HG03045 (cell line): Measurements from ENCODE around the gene SPATS2.
"Not testable (repeated sequence)": the region's sequence is repeated elsewhere in the genome, so short reads cannot be mapped to it uniquely, and the experiment has no call there.

ENCODE experiments used
- ATAC-seq: cut with Tn5 transposase; IDR thresholded peaks from one replicate; pipeline ENCODE4 v1.9.1; 2021; ENCODE audit warnings: mild to moderate bottlenecking, moderate library complexity; ENCODE audit not compliant: unreplicated experiment

SPATS2 gene

DNA sequence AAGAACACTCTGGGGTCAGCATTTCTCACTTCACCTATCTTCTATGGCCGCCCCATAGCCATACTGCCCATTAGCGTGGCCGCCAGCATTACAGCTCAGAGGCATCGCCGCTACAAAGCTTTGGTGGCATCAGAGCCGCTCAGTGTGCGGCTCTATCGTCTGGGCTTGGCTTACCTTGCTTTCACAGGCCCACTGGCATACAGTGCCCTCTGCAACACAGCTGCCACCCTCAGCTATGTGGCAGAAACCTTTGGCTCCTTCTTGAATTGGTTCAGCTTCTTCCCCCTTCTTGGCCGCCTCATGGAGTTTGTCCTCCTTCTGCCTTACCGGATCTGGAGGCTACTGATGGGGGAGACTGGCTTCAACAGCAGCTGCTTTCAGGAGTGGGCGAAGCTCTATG is 18.0 kb upstream of the SPATS2 start:
- ATAC-seq: no peak

DNA sequence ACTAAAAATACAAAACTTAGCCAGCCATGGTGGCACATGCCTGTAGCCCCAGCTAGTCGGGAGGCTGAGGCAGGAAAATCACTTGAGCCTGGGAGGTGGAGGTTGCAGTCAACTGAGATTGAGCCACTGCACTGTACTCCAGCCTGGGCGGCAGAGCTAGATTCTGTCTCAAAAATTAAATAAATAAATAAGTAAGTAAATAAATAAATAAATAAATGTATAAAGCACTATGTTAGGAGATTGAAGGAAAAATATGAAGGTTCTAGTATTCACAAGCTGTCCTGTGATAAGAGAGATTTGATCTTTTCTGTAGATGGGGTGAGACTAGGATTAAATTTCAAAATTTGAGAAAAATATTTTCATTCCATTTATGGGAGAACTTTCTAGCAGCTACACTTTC is 14.9 kb upstream of the SPATS2 start:
- ATAC-seq: no peak

DNA sequence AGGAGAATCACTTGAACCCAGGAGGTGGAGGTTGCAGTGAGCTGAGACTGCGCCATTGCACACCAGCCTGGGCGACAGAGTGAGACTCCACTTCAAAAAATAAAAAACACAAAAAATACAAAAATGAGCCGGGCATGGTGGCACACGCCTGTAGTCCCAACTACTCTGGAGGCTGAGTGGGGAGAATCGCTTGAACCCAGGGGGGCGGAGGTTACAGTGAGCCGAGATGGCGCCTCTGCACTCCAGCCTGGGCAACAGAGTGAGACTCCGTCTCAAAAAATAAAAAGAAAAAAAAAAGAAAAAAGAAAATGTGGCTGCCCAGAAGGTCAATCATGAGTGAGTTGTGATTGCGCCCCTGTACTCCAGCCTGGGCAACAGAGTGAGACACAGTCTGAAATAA is 11.3 kb upstream of the SPATS2 start:
- no peak for ATAC-seq

DNA sequence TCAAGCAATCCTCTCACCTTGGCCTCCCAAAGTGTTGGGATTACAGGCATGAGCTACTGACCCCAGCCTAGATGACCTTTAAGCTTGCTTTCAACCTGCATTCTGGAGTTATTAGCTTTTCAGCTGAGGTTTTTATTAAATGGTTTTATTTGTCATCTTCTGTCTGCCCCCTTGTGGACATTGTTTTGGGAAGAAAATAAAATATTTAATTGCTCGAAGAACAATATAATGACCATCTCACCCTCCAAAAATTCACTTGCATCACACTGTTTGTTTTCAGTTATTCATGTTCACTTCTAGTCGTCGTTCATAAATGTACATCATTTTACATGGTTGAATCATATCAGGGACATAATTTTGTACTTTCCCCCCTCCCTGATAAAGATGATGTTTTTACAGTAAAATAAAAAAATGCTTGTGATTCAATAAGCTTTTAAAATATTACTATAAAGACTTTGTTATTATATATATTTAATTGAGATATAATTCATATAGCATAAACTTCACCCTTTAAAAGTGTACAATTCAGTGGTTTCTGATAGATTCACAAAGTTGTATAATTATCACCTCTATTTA is 10.1 kb upstream of the SPATS2 start:
- ATAC-seq: no peak

DNA sequence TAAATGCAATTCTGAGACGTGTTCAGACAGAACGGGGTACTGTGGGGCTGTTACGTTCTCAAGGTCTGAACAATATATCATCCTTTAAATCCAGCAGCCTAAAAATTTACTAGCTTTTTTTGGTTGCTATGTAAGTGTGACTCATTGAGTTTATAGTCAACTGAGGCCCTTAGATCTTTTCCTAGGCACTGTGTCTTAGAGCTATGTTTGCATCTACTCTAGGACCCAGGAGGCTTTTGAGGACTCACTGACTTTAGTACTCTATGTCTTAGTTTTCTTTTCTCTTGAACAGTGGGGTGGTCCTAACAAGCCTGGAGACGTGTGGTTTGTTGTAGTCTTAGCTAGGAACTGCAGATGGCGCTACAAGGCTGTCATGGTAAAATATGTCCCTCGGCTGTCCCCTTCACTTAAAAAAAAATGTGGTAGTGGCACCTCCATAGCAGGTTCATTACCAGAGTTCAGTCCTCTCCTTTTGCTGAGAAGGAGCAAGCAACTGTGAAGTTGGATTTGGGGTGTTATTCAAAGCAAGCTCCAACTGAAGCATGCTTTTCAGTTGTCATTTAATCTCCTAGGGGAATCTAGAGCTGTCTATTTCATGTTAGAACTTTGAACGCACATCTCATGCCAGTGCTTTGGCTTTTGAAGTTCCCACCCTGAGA is 8.7 kb upstream of the SPATS2 start:
- ATAC-seq: no peak

DNA sequence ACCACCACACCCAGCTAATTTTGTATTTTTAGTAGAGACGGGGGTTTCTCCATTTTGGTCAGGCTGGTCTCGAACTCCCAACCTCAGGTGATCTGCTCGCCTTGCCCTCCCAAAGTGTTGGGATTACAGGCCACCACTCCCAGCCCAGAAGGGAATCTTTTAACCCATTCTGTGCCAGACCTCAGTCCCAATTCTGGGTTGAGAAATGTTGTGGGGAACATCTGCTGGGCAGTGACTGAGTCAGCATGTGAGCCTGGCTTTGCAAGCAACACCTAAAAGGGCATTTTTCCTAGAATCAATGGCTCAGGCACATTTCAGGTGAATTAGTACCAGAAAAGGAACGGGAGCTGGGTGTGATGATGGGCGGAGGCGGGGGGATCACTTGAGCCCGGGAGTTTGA is 7.6 kb upstream of the SPATS2 start:
- no peak for ATAC-seq

DNA sequence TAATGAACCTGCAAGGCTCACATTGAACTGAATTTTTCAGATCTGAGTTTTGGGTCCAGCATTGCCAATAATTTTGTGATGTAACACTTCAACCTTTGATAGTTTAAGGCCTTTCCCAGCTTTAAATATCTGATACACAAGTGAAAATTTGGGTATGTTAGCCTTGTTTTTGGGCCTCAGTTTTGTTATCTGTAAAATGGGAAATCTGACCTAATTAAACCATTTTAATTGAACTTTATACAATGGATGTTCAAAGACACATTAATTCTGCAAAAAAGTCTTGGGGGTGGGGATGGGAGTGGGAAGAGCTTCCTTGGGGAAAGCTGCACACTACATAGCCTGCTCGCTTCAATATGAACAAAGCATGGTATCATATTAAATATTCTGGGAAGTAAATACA is 5.2 kb upstream of the SPATS2 start:
- ATAC-seq: no peak

DNA sequence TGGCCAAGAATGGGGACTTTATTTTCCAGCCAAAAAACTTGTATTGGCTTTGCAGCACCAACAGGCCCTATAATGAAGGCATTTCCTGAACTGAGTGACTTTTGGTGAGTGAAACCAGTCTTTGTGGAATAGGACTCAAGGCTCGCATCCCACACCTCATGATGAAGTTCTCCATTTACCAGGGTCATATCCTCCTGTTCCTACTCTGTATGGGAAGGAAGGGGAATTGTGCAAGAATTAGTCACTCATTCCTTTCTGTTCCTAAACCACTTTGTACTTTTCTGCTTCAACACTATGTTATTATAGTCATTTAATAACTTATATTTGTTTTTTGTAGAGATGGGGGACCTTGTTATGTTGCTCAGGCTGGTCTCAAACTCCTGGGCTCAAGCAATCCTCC is 2.3 kb upstream of the SPATS2 start:
- ATAC-seq: no peak

DNA sequence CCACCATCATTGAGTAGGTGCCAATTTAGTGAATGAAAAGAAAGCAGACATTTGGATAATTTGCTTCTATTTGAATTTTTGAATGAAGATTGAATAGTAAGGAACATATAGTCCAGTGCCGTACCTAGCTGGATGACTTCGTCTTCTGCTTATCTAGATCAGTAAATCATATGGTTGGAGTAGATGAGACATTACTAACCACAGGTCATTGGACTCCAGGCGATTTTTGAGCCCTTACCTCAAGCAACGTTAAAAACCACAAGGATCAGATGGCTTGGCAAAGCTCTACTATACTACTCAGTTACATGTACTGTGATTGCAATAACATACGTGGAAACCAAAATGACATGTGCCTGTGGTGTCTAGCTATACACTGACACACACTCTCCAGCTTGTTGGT is 1.7 kb upstream of the SPATS2 start:
- ATAC-seq: no peak

DNA sequence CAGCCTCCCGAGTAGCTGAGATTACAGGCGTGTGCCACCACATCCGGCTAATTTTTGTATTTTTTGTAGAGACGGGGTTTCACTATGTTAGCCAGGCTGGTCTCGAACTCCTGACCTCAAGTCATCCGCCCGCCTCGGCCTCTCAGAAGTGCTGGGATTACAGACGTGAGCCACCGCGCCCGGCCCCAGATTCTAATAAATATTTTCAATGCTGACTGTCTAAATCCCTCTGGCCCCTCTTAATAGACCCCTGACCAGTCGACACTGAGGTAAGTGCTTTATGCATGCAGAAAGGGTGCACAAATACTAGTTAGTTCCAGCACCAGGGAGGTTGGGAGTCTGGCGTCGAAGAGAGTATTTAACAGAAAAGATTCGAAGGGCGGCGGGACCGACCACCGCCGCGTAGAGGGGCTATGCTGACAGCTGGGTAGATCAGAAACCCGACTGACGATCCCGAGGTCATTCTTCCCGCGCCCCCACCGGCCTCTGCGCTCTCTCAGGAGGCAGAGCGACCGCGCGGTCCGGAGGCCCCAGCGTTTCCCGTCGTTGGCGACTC is 1.1 kb upstream of the SPATS2 start:
- peak; percentile 10 for ATAC-seq

DNA sequence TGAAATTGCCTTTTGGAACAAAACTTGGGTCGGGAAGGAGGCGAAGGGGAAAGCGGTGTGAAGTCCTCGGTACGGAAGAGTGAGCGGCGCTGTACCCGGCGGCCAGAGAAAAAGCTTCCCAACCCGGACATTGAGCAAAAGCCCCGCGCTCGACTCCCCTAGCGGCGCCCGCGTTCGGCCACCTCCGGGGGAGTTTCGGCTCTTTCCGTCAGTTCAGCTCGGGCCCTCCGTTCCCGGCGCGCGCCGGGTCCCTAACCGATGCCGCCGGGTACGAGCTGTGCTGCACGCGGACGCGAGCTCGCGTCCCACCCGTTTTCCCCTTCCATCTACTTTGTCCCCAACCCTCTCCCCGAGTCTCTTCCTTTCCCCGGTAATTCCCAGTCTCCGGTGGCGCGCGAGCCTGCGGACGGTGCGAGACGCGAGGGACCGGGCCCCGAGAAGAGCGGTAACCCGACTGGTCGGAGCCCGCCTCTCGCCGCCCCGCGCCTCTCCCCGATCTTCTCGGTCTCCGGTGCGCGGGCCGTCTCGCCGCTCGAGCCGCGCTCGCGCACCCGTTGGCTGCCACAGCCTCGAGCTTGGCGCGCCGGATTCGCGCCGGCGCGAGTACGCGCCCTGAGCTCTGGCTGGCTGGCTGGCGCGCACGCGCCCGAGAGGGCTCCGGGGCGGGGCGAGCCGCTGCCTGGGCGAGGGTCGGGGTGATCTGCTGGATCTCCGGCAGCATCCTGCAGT is 446 bp upstream of the SPATS2 start:
- ATAC-seq: peak; percentile 74

DNA sequence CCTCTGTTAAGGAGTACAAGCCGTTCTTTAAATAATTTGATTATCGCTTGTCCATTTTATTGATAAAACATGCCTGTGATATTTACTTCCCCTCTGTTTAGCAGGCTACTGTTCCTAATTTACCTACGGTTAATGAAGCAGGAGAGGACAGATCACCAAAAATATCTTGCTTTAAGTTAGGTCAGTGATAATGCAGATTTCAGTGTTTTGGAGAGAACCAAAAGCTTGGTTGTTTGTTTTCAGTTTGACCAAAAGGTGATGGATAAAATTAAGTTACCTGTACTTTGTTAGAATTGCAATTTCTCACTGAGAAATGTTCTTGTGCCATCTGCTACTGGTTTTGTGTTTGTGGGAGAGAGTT is 958 bp downstream of the SPATS2 start:
- no peak for ATAC-seq

DNA sequence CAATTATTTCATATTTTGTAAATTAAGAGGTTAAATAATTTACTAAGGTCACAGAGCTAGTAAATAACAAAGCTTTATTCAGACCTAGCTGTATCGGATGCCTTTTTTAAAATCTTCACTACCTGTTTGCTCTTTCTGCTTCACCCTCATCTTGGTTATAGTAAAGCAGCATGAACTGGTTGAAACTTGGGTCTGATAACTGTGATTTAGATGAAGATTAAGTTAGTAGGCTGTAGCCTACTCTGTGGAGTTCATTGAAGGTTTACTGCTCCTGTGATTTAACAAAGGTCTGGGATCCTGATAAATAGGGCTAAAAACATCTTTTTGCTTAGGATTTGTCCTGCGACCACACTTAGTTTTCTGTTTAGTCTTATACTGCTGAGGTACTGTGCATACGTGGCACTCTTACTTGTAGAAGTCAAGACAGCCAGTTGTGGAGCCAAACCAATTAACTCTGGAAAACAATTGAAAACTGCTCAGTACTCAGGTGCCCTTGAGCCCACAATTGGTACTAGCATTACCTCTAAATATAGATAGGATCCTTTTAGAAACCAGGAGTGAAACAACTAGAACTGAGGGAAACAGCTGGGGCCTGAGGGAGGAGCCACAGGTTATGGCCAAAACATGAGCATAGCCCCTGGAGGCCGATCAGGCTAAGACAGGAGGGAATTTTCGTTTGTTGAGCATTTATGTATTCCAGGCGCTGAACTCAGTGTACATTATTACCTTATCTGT is 2.3 kb downstream of the SPATS2 start:
- ATAC-seq: peak; percentile 39

DNA sequence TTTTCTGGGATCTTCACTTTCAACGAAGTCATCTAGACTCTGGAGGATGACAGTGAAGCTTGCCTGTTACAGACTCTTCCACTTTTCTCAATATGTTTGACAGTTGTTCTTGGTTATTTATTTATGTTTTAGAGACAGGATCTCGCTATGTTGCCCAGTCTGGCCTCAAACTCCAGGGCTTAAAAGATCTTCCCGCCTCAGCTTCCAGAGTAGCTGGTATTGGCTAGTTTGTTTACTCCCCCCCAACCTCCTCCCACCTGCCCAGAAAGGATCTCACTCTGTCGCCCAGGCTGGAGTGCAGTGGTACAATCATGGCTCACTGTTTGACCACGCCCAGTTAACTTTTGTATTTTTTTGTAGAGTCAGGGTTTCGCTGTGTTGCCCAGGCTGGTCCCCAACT is 3.3 kb downstream of the SPATS2 start:
- ATAC-seq: no peak

DNA sequence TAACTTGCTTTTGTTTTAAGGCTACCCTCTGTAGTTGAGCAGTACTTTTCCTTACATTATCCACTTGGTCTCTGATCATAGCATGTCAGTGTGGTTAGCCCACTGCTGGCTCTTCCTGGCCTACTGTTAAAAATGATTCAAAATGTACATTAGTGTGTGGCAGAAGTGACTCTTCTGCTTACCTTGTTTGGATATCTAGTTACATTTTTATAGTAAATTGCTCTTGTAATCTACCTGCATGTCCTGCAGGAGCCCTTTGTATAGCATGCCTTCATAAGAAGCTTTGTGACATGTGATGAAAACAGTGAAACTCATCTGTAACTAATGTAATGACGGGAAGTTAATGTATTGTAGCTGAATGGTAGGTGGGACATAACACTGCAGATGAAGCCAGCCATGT is 8.1 kb downstream of the SPATS2 start:
- ATAC-seq: no peak

DNA sequence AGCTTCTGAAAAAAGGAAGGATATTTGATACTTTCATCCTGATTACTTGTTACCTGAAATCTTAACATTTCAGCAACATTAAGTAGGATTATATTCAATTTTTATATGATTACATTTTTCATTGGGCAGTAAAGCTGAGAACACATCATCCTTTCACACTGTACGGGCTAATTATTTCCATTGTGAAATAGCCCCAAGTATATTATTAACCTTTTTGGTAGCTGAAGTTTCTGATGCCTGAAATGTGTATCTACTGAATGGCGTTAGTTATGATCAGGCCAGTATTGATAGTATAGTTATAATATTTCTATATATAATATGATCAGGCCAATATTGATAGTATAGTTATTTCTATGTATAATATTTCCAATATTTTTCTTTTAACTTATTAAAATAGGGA is 10.1 kb downstream of the SPATS2 start:
- ATAC-seq: no peak

DNA sequence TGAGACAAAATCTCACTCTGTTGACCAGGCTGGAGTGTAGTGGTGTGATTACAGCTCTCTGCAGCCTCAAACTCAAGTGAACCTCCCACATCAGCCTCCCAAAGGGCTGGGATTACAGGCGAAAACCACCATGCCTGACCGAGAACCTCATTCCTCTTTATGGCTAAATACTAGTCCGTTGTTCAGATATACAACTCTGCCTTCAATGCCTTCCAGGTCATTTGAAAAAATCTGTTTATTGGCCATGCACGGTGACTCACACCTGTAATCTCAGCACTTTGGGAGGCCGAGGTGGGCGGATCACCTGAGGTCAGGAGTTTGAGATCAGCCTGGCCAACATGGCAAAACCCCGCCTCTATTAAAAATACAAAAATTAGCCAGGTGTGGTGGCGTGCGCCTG is 12.9 kb downstream of the SPATS2 start:
- ATAC-seq: not testable (repeated sequence)

DNA sequence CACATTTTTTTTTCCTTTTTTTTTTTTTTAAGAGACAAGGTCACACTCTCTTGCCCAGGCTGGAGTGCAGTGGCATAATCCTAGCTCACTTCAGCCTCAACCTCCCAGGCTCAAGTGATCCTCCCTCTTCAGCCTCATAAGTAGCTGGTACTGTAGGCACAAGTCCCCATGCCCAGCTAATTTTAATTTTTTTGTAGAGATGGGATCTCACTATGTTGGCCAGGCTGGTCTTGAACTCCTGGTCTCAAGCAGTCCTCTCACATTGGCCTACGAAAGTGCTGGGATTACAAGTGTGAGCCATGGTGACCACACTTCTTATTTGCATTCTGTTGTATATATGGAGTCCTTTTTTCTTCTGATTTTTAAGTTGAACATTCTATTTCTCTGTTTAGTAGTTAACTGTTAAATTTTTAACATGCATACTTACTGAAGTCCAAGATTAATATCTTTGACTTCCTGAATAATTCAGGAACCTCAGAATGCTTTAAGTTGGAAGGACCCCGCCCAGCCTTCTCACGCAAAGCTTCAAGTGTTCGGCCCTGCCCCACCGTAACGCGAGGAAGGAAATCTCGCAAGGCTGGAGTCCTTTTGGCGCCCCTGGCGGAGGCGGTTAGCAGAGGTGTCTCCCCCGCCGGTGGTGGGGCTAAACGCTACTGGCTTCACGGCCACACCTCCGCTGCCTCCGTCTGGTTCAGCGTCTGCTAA is 21.6 kb downstream of the SPATS2 start:
- ATAC-seq: no peak

DNA sequence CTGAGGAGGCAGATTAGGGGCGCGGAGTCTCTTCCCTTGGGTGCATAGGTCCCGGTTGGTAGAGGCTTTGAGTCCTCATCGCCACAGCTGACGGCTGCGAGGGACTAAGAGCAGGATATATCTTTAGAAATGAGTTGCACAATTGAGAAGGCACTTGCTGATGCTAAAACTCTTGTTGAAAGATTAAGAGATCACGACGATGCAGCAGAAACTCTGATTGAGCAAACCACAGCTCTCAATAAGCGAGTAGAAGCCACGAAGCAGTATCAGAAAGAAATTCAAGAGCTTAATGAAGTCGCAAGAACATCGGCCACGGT is 22.1 kb downstream of the SPATS2 start:
- ATAC-seq: no peak

DNA sequence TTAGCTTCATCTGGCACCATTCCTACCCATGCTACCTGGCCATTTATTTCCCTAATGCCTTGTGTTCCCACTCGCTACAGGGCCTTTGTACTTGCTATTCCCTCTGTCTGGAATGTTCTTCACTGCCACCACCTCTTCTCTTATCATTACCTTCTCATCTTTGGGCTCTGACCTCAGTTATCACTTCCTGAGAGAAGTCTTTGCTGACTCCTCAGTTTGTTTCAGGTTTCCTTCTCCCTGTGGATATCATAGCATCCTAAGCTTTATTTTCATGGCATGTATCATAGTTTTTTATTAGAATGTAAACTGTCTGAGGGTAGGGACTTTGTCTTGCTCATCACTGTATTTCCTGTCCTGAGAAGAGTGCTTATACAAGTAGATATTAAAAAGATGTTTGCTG is 29.7 kb downstream of the SPATS2 start:
- no peak for ATAC-seq

DNA sequence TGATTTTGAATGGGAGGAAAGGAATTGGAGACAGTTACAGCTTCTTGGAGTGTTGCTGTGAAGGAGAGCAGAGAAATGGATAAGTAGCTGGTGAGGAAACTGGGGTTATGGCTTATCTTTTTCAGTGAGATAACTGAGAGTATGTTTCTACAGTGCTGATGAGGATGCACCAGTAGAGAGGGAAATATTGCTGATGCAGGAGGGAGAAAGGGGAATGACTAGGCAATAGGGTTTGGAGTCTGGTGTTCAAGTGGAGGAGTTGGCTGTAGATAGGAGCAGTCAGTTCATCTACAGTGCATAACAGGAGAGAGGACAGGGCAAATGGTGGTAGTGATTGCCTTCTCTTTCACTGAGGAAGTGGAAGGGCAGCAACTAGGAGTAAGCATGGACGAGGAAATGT is 33.0 kb downstream of the SPATS2 start:
- ATAC-seq: no peak
